Mammary epithelial cell (primary cell): Measurements from ENCODE around the gene ST6GALNAC3.

ENCODE experiments used
- EZH2 ChIP-seq: IDR thresholded peaks from 2 replicates; pipeline ENCODE4 v1.6.1; 2012; ENCODE audit warnings: low read length, inconsistent platforms, borderline replicate concordance
- TF ChIP-seq, protein P1 (sequence below), 2 donors: IDR thresholded peaks in 1 of 2; conservative IDR thresholded peaks in 1 of 2; 2 replicates each; pipeline ENCODE4 v1.5.1; 2011 to 2012; ENCODE audit warnings: inconsistent platforms in 2 of 2, low read length in 2 of 2, mild to moderate bottlenecking in 2 of 2, control low read depth in 1 of 2, low read depth in 1 of 2; ENCODE audit not compliant: insufficient read depth in 1 of 2; ENCODE audit errors: extremely low read depth in 1 of 2

DNA sequence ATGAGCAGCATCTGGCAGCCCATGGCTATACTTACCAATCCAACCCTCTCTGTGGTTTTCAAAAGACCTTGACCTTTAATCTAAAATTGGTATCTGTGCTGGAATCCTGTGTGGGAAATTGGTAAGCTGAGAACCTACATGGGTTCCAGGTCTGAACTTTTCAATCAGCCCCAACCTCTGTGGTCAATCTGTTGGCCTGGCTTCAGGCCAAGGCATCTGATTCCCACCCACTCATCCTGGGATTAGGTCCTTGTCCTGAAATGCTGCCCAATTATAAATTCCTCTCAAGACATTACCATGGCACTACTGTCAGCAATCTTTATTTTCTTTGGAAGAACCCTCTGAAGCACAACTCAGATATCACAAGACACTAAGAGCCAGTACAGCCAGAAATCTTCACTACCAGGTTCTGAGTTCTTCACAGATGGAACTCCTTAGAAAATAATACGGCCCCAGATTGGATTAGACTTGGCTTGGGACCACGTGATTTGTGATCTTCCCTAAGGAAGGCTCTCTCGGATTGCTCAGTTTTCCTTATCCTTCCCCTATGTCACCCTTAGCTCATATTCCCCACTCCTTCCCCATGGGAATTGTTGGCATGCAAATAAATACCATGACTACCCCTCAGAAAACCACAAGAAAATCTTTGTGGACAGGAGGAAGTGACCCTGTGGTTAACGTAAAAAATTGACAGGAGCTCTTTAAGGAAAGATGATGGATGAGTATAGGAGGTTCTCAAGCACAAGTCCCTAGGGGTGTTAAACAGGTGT lies 584.8 kb downstream of the ST6GALNAC3 start:
- TF ChIP-seq EZH2: no peak
- TF ChIP-seq, protein P1, sequence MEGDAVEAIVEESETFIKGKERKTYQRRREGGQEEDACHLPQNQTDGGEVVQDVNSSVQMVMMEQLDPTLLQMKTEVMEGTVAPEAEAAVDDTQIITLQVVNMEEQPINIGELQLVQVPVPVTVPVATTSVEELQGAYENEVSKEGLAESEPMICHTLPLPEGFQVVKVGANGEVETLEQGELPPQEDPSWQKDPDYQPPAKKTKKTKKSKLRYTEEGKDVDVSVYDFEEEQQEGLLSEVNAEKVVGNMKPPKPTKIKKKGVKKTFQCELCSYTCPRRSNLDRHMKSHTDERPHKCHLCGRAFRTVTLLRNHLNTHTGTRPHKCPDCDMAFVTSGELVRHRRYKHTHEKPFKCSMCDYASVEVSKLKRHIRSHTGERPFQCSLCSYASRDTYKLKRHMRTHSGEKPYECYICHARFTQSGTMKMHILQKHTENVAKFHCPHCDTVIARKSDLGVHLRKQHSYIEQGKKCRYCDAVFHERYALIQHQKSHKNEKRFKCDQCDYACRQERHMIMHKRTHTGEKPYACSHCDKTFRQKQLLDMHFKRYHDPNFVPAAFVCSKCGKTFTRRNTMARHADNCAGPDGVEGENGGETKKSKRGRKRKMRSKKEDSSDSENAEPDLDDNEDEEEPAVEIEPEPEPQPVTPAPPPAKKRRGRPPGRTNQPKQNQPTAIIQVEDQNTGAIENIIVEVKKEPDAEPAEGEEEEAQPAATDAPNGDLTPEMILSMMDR (conservative IDR thresholded peaks at IDR 0.05 in 1 of 2, IDR thresholded peaks at IDR 0.05 in 1 of 2; ENCODE audit: extremely low read depth in 1 of 2, insufficient read depth in 1 of 2, low read depth in 1 of 2, low read length in 2 of 2): no peak
